H1 (cell line): ENCODE data around the gene FTCDNL1. TPM values are rescaled to one million over a fixed set of nuclear protein-coding genes. Genes with fewer than 3 reads are reported as not detected.

Experiments
- CTCF ChIA-PET: fragments of 300-600 bp; sonication (Branson Sonifier 250); formaldehyde crosslinking; loops from one replicate; lab custom pipeline; 2021; ENCODE audit not compliant: partially characterized antibody; lab: Charles Lee
- POLR2A ChIA-PET: fragments of 300-600 bp; sonication (Branson Sonifier 250); formaldehyde crosslinking; loops from one replicate; lab custom pipeline; 2021; ENCODE audit warnings: inconsistent platforms; ENCODE audit not compliant: partially characterized antibody; lab: Charles Lee
- DNase-seq, 2 experiments: peaks; one replicate each; pipeline versions ENCODE4 v3.0.0 to v3.0.0-alpha.2; 2010 to 2022; ENCODE audit warnings: low spot score in 2 of 2, low read depth in 1 of 2, mixed read lengths in 1 of 2
- FAIRE-seq: peaks from 2 replicates; lab custom pipeline; 2011; peaks lifted over from hg19 to GRCh38; lab: Jason Lieb, UNC
- H2AFZ ChIP-seq: 2 replicates; pipeline ENCODE4 v1.8.1; 2012; ENCODE audit warnings: low read length, inconsistent platforms
- H2AK5ac ChIP-seq: 2 replicates; pipeline ENCODE4 v1.6.1; 2013; ENCODE audit warnings: low read depth, low read length
- H2BK120ac ChIP-seq: replicated peaks from 2 replicates; pipeline ENCODE3; 2013; ENCODE audit warnings: low read depth, low read length, inconsistent platforms
- H2BK12ac ChIP-seq: 2 replicates; pipeline ENCODE4 v1.6.1; 2013; ENCODE audit warnings: low read depth, low read length
- H2BK15ac ChIP-seq: 2 replicates; pipeline ENCODE4 v1.6.1; 2013; ENCODE audit warnings: low read length
- H2BK20ac ChIP-seq: 2 replicates; pipeline ENCODE4 v1.6.1; 2013; ENCODE audit warnings: low read length
- H2BK5ac ChIP-seq: 2 replicates; pipeline ENCODE4 v1.6.1; 2013; ENCODE audit warnings: low read depth, low read length
- H3K14ac ChIP-seq: 2 replicates; pipeline ENCODE4 v1.6.1; 2013; ENCODE audit warnings: inconsistent platforms; ENCODE audit not compliant: insufficient read length
- H3K18ac ChIP-seq: 2 replicates; pipeline ENCODE4 v1.6.1; 2013; ENCODE audit warnings: low read length; ENCODE audit errors: extremely low read depth
- H3K23ac ChIP-seq: 2 replicates; pipeline ENCODE4 v1.6.1; 2013; ENCODE audit warnings: inconsistent platforms; ENCODE audit not compliant: insufficient read length
- H3K23me2 ChIP-seq: 2 replicates; pipeline ENCODE4 v1.6.1; 2013; ENCODE audit warnings: low read depth, low read length
- H3K27ac ChIP-seq: 2 replicates; pipeline ENCODE4 v1.6.1; 2011; ENCODE audit warnings: low read depth, low read length, inconsistent platforms
- H3K27me3 ChIP-seq, 4 experiments: replicated peaks in 1 of 4; 1 replicate in 1 of 4; 2 replicates in 3 of 4; pipeline versions ENCODE4 v1.6.1 to v1.8.1; 2011 to 2013; ENCODE audit warnings: low read length in 3 of 4, mild to moderate bottlenecking in 3 of 4, inconsistent platforms in 2 of 4, mixed read lengths in 2 of 4, moderate library complexity in 1 of 4; ENCODE audit not compliant: control insufficient read depth in 3 of 4, insufficient read depth in 3 of 4; ENCODE audit errors: extremely low read depth in 1 of 4
- H3K36me3 ChIP-seq, 4 experiments: 2 replicates each; pipeline versions ENCODE4 v1.6.1 to v1.8.1; 2011 to 2013; ENCODE audit warnings: mild to moderate bottlenecking in 4 of 4, low read length in 3 of 4, moderate library complexity in 2 of 4, control low read depth in 1 of 4, inconsistent platforms in 1 of 4; ENCODE audit not compliant: insufficient read depth in 4 of 4, control insufficient read depth in 2 of 4
- H3K4ac ChIP-seq: replicated peaks from 2 replicates; pipeline ENCODE3; 2013; ENCODE audit warnings: low read length, low read depth, mixed read lengths, inconsistent platforms; ENCODE audit not compliant: insufficient read length
- H3K4me1 ChIP-seq, 4 experiments: replicated peaks in 1 of 4; 1 replicate in 1 of 4; 2 replicates in 3 of 4; pipeline versions ENCODE4 v1.6.1 to v1.8.1; 2011 to 2013; ENCODE audit warnings: low read length in 3 of 4, inconsistent platforms in 2 of 4, mixed read lengths in 1 of 4; ENCODE audit not compliant: insufficient read depth in 4 of 4, control insufficient read depth in 3 of 4
- H3K4me2 ChIP-seq, 2 experiments: 2 replicates each; pipeline versions ENCODE4 v1.6.1 to v1.8.1; 2011 to 2013; ENCODE audit warnings: low read depth in 2 of 2, low read length in 2 of 2, control low read depth in 1 of 2, inconsistent platforms in 1 of 2, mild to moderate bottlenecking in 1 of 2; ENCODE audit not compliant: insufficient read depth in 1 of 2
- H3K4me3 ChIP-seq, 4 experiments: fragments of 200-600, 300-600 bp in 1 of 4; sonication (generic), shearing (Covaris generic), sonication (Bioruptor Twin) in 1 of 4; 2 replicates each; pipeline versions ENCODE4 v1.5.1 to v1.8.1; 2011 to 2016; ENCODE audit warnings: low read length in 4 of 4, low read depth in 3 of 4, control low read depth in 2 of 4, inconsistent platforms in 2 of 4, mild to moderate bottlenecking in 2 of 4, mixed read lengths in 1 of 4, moderate library complexity in 1 of 4; ENCODE audit not compliant: insufficient read depth in 2 of 4; ENCODE audit errors: extremely low read depth in 1 of 4
- H3K56ac ChIP-seq: replicated peaks from 2 replicates; pipeline ENCODE3; 2013; ENCODE audit warnings: low read depth, mild to moderate bottlenecking, mixed read lengths, low read length, inconsistent platforms; ENCODE audit not compliant: insufficient read length
- H3K79me1 ChIP-seq: 2 replicates; pipeline ENCODE4 v1.6.1; 2013; ENCODE audit warnings: low read depth, low read length, control low read depth
- H3K79me2 ChIP-seq, 2 experiments: 2 replicates each; pipeline versions ENCODE4 v1.6.1 to v1.8.1; 2012 to 2013; ENCODE audit warnings: low read length in 2 of 2, mild to moderate bottlenecking in 2 of 2, inconsistent platforms in 1 of 2; ENCODE audit not compliant: insufficient read depth in 2 of 2, control insufficient read depth in 1 of 2
- H3K9ac ChIP-seq, 4 experiments: replicated peaks in 1 of 4; 1 replicate in 1 of 4; 2 replicates in 3 of 4; pipeline versions ENCODE4 v1.6.1 to v1.8.1; 2011 to 2013; ENCODE audit warnings: low read depth in 3 of 4, low read length in 3 of 4, control low read depth in 2 of 4, mild to moderate bottlenecking in 2 of 4, moderate library complexity in 2 of 4, inconsistent platforms in 1 of 4; ENCODE audit errors: extremely low read depth in 1 of 4
- H3K9me3 ChIP-seq, 2 experiments: 2 replicates each; pipeline versions ENCODE4 v1.6.1 to v1.8.1; 2012 to 2013; ENCODE audit warnings: mild to moderate bottlenecking in 2 of 2, moderate library complexity in 2 of 2, control low read depth in 1 of 2, inconsistent platforms in 1 of 2, low read depth in 1 of 2, low read length in 1 of 2, mixed read lengths in 1 of 2; ENCODE audit not compliant: insufficient read depth in 2 of 2
- H4K20me1 ChIP-seq, 2 experiments: replicated peaks in 1 of 2; 2 replicates each; pipeline versions ENCODE3 to v1.8.1; 2011 to 2013; ENCODE audit warnings: inconsistent platforms in 2 of 2, low read length in 2 of 2, mild to moderate bottlenecking in 1 of 2; ENCODE audit not compliant: insufficient read depth in 2 of 2, control insufficient read depth in 1 of 2
- H4K5ac ChIP-seq: 2 replicates; pipeline ENCODE4 v1.6.1; 2013; ENCODE audit warnings: low read length, low read depth, mixed read lengths, inconsistent platforms; ENCODE audit not compliant: insufficient read length
- H4K8ac ChIP-seq: 2 replicates; pipeline ENCODE4 v1.8.0; 2013; ENCODE audit warnings: mild to moderate bottlenecking, moderate library complexity, low read length, inconsistent platforms; ENCODE audit not compliant: insufficient read depth; ENCODE audit errors: extremely low read depth
- H4K91ac ChIP-seq: replicated peaks from 2 replicates; pipeline ENCODE3; 2013; ENCODE audit warnings: low read length, mixed read lengths, inconsistent platforms; ENCODE audit not compliant: insufficient read length
- BACH1 ChIP-seq: IDR thresholded peaks from 2 replicates; pipeline ENCODE4 v1.6.1; 2012; ENCODE audit warnings: low read length, improper control_type of control experiment
- BRCA1 ChIP-seq: IDR thresholded peaks from 2 replicates; pipeline ENCODE4 v1.6.1; 2012; ENCODE audit warnings: low read depth, low read length, improper control_type of control experiment
- E2F6 ChIP-seq: IDR thresholded peaks from 2 replicates; pipeline ENCODE4 v1.6.1; 2012; ENCODE audit warnings: inconsistent platforms
- NRF1 ChIP-seq: IDR thresholded peaks from 2 replicates; pipeline ENCODE4 v1.6.1; 2011; ENCODE audit warnings: mild to moderate bottlenecking, low read depth, low read length, improper control_type of control experiment
- RBBP5 ChIP-seq: IDR thresholded peaks from 2 replicates; pipeline ENCODE4 v1.7.1; 2012; ENCODE audit warnings: low read depth, mild to moderate bottlenecking, inconsistent platforms, low read length, moderate library complexity, borderline replicate concordance
- SIN3A ChIP-seq, 2 experiments: IDR thresholded peaks in 1 of 2; conservative IDR thresholded peaks in 1 of 2; 2 replicates each; pipeline ENCODE4 v1.6.1; 2011 to 2012; ENCODE audit warnings: low read length in 2 of 2, improper control_type of control experiment in 1 of 2, low read depth in 1 of 2, mild to moderate bottlenecking in 1 of 2
- SP1 ChIP-seq: IDR thresholded peaks from 2 replicates; pipeline ENCODE4 v1.6.1; 2011; ENCODE audit warnings: low read depth, low read length
- USF2 ChIP-seq: IDR thresholded peaks from 2 replicates; pipeline ENCODE4 v1.6.1; 2011; ENCODE audit warnings: low read length, improper control_type of control experiment
- WGBS, 2 experiments: shearing (Covaris generic) in 1 of 2; methylation state at CpG; one replicate each; pipeline versions ENCODE4 v1.1.6 to v1.1.7; 2013 to 2015; ENCODE audit warnings: low lambda C conversion rate in 2 of 2, mixed read lengths in 2 of 2, inconsistent platforms in 1 of 2, low coverage in 1 of 2, missing lambda C conversion rate in 1 of 2; ENCODE audit not compliant: insufficient replicate concordance in 2 of 2, insufficient coverage in 1 of 2, insufficient read length in 1 of 2; ENCODE audit errors: extremely low coverage in 1 of 2, missing lambda C conversion rate in 1 of 2; 5-methylcytosine and 5-hydroxymethylcytosine counted together
- polyA plus RNA-seq, 7 experiments: library from polyadenylated mRNA; depleted of rRNA in 3 of 7; stranded (reverse) in 5 of 7; unstranded in 2 of 7; fragments of >200 nt in 5 of 7; fragments of 200-250 nt in 2 of 7; gene quantifications; 1 replicate in 5 of 7; 2 replicates in 1 of 7; 4 replicates in 1 of 7; pipeline versions ENCODE4 v1.2.1 to v1.2.3, GENCODE V29; 2011 to 2013; ENCODE audit warnings: missing spikeins in 2 of 7, mixed read lengths in 2 of 7
- total RNA-seq: library from RNA; stranded (reverse); fragmentation: NEBNext Ultra II Directional; extraction: Animal tissue kit (Norgen Biotek cat#: 25700); gene quantifications from 2 replicates; pipeline ENCODE4 v1.2.1, GENCODE V29; 2021

FTCDNL1 gene
- total and polyA plus RNA-seq, 2 of the 8 experiments (the other 6 are each of a cell fraction or from before 2014, with no cell fraction given): 0.41 to 0.97 TPM

GRCh38 chr2:199812493-199812892 is 38.5 kb downstream of the FTCDNL1 start:
- 81% methylated on average over 8 of the region's 8 CpGs; no CpG with 5 or more reads in 1 of the 2 experiments for WGBS, 2 experiments
- no peak for FAIRE-seq
- Histone ChIP-seq H4K5ac (no peak overlapping the region), H2BK20ac (no peak overlapping the region), H2BK15ac (no peak overlapping the region), H2AFZ (no peak overlapping the region), H2BK12ac (no peak overlapping the region), H3K4me2 (no peak overlapping the region), H4K20me1 (no peaks in the 10 kb centered on the region), H2AK5ac (no peak overlapping the region), H3K23ac (no peak overlapping the region), H3K27ac (no peak overlapping the region), H3K79me1 (no peaks in the 10 kb centered on the region), H3K4me3 (no peak overlapping the region), H4K8ac (no peak overlapping the region), H3K14ac (no peak overlapping the region), H3K4me1 (peaks cover 3 to 6% (median 3%) of the 10 kb centered on the region in 4 experiments; a peak in 6 of 7 replicates), H3K79me2 (no peaks in the 10 kb centered on the region), H2BK120ac (no peak overlapping the region), H2BK5ac (no peak overlapping the region), H3K9me3 (0 out of 4 replicates have a peak, but pooled peaks cover 0 to 2% of the 10 kb centered on the region in 2 experiments), H3K18ac (no peak overlapping the region), H4K91ac (no peak overlapping the region), H3K27me3 (no peaks in the 10 kb centered on the region), H3K4ac (no peak overlapping the region), H3K36me3 (no peaks in the 10 kb centered on the region; a peak in 1 of 8 replicates), H3K23me2 (no peaks in the 10 kb centered on the region), H3K56ac (no peak overlapping the region), H3K9ac (no peak overlapping the region)
- DNase-seq: no peak
- TF ChIP-seq USF2 (no peak), BACH1 (no peak), RBBP5 (no peak), NRF1 (no peak), SIN3A (conservative IDR thresholded peaks at IDR 0.05 in 1 of 2, IDR thresholded peaks at IDR 0.05 in 1 of 2; ENCODE audit: low read depth in 1 of 2, low read length in 2 of 2) (no peak), E2F6 (no peak), SP1 (no peak), BRCA1 (no peak)
- POLR2A ChIA-PET: interaction anchor here (0.7 kb wide), 1 partner anchor 73 kb away, joined by 3 read pairs; no protein-coding TSS in a partner anchor
- CTCF ChIA-PET: no interaction called here
